Retinal pigment epithelial cell (primary cell): ENCODE results near the gene OAF.
A peak's percentile ranks its signal among the peaks of the same experiment; 100 is the strongest.

Source experiments
- DNase-seq: peaks from one replicate; pipeline ENCODE4 v3.0.0-alpha.2; 2010; ENCODE audit warnings: low read depth
- H3K4me3 ChIP-seq: 2 replicates; pipeline ENCODE4 v1.5.1; 2011; ENCODE audit warnings: mild to moderate bottlenecking, low read length, control low read depth, moderate library complexity
- CTCF ChIP-seq: conservative IDR thresholded peaks from 2 replicates; pipeline ENCODE4 v1.5.1; 2011; ENCODE audit warnings: low read depth, low read length, control low read depth, inconsistent platforms

Gene OAF

GRCh38 chr11:120210626-120211521 lies at the start of gene OAF:
TSS of gene OAF (plus strand) at chr11:120211032. CDS start at chr11:120211280, 248 bp downstream.
- no peak for TF ChIP-seq CTCF
- peak; percentile 43 for DNase-seq
- peak within 1 kb of the TSS; percentile 60 for H3K4me3 ChIP-seq

DNA sequence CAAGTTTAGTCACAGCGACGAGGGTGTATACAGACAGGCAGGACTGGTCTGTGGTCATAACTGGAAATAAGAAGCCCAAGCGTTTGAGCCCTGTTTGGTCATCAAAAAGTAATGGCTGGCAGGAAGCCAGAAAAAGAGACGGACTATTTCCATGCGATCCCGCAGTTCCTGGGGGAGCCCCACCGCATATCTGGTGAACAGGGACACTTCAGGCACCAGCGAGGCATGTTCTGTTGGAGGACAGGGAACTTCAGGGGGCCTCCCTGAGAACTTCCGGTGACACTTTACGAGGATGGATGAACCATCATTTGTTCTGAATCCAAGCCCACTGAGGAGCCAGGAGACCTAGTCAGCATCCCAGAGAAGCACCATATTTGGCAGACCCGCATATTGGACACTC lies 43.2 kb upstream of the OAF start:
- no peak for DNase-seq
- TF ChIP-seq CTCF = no peak
- H3K4me3 ChIP-seq = no peak overlapping the region

DNA sequence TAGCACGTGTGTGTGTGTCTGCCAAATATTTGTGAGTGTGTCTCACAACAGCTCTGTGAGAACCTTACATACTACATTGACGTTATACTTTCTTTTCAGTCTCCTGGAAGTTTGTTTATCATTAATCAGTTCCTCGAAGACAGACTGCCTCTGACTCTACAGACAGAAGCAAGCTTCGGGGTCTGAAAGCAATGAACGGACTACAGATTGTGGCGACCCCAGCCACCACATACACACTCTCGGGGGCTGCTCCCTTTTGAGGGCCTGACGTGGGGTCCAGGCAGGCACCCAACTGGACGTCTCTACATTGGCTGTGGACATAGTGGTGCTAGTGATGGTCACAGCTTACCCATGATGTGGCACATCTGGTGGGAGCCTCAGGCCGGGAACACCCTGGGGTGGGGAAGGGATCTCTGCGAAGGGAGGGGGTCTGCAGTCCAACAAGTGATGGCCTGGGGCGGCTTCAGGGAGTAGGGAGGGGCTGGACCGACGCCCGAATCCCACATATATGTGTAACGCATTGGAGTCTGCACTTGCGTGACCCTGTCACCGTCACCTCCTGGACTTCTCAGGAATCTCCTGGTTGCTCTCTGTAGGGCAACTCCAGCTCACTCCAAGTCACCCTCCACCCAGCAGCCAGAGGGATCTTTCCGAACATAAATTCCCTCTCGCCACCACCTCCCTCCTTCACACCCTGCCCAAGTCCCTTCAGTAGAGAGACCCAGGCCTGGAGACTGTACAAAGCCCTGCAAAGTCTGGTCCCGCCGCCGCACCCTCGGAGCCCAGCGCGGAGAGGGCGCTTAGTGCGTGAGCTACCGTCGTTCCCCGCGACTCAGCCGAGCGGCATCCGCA lies 42.5 kb upstream of the OAF start:
- no peak for TF ChIP-seq CTCF

DNA sequence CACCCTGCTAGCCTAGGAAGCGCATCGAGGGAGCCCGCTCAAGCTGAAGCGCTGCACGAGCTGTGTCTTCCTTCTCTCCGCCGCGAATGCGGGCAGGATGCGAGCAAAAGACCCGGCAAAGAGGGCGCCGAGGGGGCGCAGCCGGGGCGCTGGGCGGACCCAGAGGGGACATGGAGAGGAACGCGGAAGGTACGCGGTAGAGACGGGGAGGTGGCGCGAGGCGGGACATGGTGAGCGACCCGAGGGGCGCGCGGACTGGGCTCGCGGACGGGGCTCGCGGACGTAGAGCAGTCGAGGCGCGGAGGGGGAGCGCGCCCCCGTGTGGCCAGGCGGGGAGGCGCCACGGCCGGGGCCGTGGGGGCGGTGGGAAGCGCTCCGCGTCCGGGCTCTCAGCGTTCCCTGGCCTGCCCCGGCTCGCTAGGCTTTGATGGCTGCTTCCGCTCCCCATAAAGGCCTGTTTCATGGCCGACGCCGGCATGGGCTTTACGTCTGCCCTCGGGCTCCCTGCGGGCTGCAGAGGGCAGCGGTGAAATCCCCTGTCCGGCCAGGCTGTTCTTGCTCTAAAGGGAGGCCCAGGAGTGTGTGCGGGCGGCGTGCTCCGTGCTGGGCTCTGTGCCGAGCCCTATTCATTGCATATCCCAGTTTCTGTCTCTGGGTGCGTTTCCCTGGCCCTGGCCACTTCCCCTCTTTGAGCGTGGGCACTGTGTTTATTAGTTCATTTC lies 41.7 kb upstream of the OAF start:
- peak; percentile 61 for TF ChIP-seq CTCF
- peak overlapping the region; percentile 50 for H3K4me3 ChIP-seq
- no peak for DNase-seq

More for the DNA sequence above, 42.5 kb upstream of the OAF start:
- no peak for DNase-seq
- peak overlapping the region; percentile 50 for H3K4me3 ChIP-seq

- TF ChIP-seq CTCF = no peak
- DNase-seq = no peak
- no peak overlapping the region for H3K4me3 ChIP-seq
Observed at GRCh38 chr11:120169981-120170698, 40.7 kb upstream of the OAF start.

DNA sequence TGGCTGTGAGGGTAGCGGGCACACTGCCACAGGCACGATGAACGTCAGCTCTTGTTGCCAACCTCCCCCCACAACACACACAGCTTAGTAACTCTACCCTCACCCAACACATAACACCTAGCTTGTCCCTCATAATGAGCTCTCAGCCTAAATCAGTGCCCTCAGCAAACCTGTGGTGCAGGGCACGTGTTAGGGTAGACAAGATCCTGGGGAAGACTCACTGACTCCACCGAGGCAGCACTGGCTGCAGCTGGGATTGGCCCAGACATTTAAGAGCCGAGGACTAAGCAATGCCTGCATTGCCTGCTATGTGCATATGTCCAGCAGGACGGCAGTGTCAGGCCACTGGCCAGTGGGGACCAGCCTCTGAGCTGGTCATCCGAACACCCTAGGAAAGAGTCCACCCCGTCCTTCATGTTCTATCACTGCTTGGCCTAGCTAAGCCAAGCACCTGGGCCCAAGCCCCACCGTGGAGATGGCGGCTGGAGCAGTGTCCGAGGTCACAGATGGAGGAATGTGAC lies 40.0 kb upstream of the OAF start:
- no peak overlapping the region for H3K4me3 ChIP-seq
- no peak for TF ChIP-seq CTCF
- no peak for DNase-seq
